ENCODE data around the gene MROH2B. TPM values are rescaled to one million over a fixed set of nuclear protein-coding genes. Genes with fewer than 3 reads are reported as not detected.

Gene MROH2B
- total RNA-seq, 2 experiments from 2014 or later, result not detected

DNA sequence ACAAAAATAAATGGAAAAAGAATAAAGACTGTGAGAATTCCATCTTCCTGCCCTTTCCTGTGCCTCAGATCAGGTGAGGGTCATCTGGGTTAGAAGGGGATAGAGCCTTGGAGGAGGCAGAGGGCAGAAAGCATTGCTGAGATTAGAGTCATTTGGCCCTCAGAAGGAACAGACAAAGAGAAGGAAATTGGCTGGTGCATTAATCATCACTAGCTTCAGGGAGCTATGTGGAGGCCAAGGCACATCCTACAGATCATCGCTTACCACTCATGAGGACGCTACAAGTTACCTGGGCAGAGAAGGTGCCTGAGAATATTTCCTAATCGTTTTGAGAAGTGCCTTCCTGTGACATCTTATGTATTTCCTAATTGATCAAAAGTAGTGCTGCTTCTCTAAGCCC lies 87.4 kb downstream of the MROH2B start:
- Histone ChIP-seq H3K9me3 (ENCODE audit: control insufficient read depth in 1 of 2, insufficient read depth in 1 of 2, low read length in 2 of 2) (no peaks in the 10 kb centered on the region), H3K36me3 (ENCODE audit: insufficient read depth, low read length) (no peaks in the 10 kb centered on the region), H3K27me3 (ENCODE audit: control insufficient read depth in 1 of 2, insufficient read depth in 2 of 2, low read length in 2 of 2) (no peaks in the 10 kb centered on the region), H3K4me1 (ENCODE audit: insufficient read depth, low read length) (no peaks in the 10 kb centered on the region), H3K4me3 (ENCODE audit: low read length) (no peak overlapping the region), H3K27ac (ENCODE audit: low read depth in 1 of 2, low read length in 2 of 2) (no peak overlapping the region)
- POLR2A ChIA-PET, result no interaction called here
- intact Hi-C loops (cut with DNase I, micrococcal nuclease), result no loop called here
- Mint-ChIP-seq H3K9me3 (peaks cover 3% of the 10 kb centered on the region), H3K36me3 (ENCODE audit: low read depth) (no peaks in the 10 kb centered on the region), H3K4me3 (no peak overlapping the region), H3K4me1 (ENCODE audit: low read depth) (no peaks in the 10 kb centered on the region), H3K27ac (no peak overlapping the region), H3K27me3 (peaks cover 26% of the 10 kb centered on the region)
- TF ChIP-seq, protein P1, sequence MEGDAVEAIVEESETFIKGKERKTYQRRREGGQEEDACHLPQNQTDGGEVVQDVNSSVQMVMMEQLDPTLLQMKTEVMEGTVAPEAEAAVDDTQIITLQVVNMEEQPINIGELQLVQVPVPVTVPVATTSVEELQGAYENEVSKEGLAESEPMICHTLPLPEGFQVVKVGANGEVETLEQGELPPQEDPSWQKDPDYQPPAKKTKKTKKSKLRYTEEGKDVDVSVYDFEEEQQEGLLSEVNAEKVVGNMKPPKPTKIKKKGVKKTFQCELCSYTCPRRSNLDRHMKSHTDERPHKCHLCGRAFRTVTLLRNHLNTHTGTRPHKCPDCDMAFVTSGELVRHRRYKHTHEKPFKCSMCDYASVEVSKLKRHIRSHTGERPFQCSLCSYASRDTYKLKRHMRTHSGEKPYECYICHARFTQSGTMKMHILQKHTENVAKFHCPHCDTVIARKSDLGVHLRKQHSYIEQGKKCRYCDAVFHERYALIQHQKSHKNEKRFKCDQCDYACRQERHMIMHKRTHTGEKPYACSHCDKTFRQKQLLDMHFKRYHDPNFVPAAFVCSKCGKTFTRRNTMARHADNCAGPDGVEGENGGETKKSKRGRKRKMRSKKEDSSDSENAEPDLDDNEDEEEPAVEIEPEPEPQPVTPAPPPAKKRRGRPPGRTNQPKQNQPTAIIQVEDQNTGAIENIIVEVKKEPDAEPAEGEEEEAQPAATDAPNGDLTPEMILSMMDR (IDR thresholded peaks at IDR 0.05), result no peak
- ATAC-seq (ENCODE audit: poor library complexity), result no peak
- CTCF ChIA-PET, result no interaction called here
- DNase-seq, result no peak

GRCh38 chr5:40981420-40981819 lies 89.7 kb downstream of the MROH2B start:
- TF ChIP-seq, protein P1 (IDR thresholded peaks at IDR 0.05), result no peak
- Histone ChIP-seq H3K4me3 (ENCODE audit: low read length) (no peak overlapping the region), H3K4me1 (ENCODE audit: insufficient read depth, low read length) (no peaks in the 10 kb centered on the region), H3K27me3 (ENCODE audit: control insufficient read depth in 1 of 2, insufficient read depth in 2 of 2, low read length in 2 of 2) (no peaks in the 10 kb centered on the region), H3K27ac (ENCODE audit: low read depth in 1 of 2, low read length in 2 of 2) (no peak overlapping the region), H3K36me3 (ENCODE audit: insufficient read depth, low read length) (no peaks in the 10 kb centered on the region), H3K9me3 (ENCODE audit: control insufficient read depth in 1 of 2, insufficient read depth in 1 of 2, low read length in 2 of 2) (no peaks in the 10 kb centered on the region)
- no peak for ATAC-seq (ENCODE audit: poor library complexity)
- intact Hi-C loops (cut with DNase I, micrococcal nuclease), result no loop called here
- Mint-ChIP-seq H3K36me3 (ENCODE audit: low read depth) (no peaks in the 10 kb centered on the region), H3K27ac (no peak overlapping the region), H3K4me3 (no peak overlapping the region), H3K9me3 (no peaks in the 10 kb centered on the region), H3K4me1 (ENCODE audit: low read depth) (no peaks in the 10 kb centered on the region), H3K27me3 (peaks cover 35% of the 10 kb centered on the region)
- ChIA-PET POLR2A (no interaction called here), CTCF (interaction anchor here (1.1 kb wide), 1 partner anchor 11 kb away, joined by 3 read pairs; no protein-coding TSS in a partner anchor)
- no peak for DNase-seq

GRCh38 chr5:40976836-40977235 lies 94.3 kb downstream of the MROH2B start:
- H3K9me3 Mint-ChIP-seq, result no peaks in the 10 kb centered on the region
- Histone ChIP-seq H3K27ac (ENCODE audit: low read depth in 1 of 2, low read length in 2 of 2) (no peak overlapping the region), H3K9me3 (ENCODE audit: control insufficient read depth in 1 of 2, insufficient read depth in 1 of 2, low read length in 2 of 2) (no peaks in the 10 kb centered on the region), H3K4me3 (ENCODE audit: low read length) (no peak overlapping the region), H3K4me1 (ENCODE audit: insufficient read depth, low read length) (no peaks in the 10 kb centered on the region), H3K27me3 (ENCODE audit: control insufficient read depth in 1 of 2, insufficient read depth in 2 of 2, low read length in 2 of 2) (no peaks in the 10 kb centered on the region), H3K36me3 (ENCODE audit: insufficient read depth, low read length) (no peaks in the 10 kb centered on the region)
- peaks cover 33% of the 10 kb centered on the region for H3K27me3 Mint-ChIP-seq
- no peak overlapping the region for H3K27ac Mint-ChIP-seq
- no peaks in the 10 kb centered on the region for H3K36me3 Mint-ChIP-seq (ENCODE audit: low read depth)
- CTCF ChIA-PET, result no interaction called here
- no peaks in the 10 kb centered on the region for H3K4me1 Mint-ChIP-seq (ENCODE audit: low read depth)
- POLR2A ChIA-PET, result no interaction called here
- no peak for ATAC-seq (ENCODE audit: poor library complexity)
- intact Hi-C loops (cut with DNase I, micrococcal nuclease), result no loop called here
- TF ChIP-seq, protein P1 (IDR thresholded peaks at IDR 0.05), result no peak
- H3K4me3 Mint-ChIP-seq, result no peak overlapping the region
- DNase-seq, result no peak

Measured in CD4-positive, alpha-beta T cell (primary cell).